ENCODE data around the gene FMN1.

Gene FMN1

DNA sequence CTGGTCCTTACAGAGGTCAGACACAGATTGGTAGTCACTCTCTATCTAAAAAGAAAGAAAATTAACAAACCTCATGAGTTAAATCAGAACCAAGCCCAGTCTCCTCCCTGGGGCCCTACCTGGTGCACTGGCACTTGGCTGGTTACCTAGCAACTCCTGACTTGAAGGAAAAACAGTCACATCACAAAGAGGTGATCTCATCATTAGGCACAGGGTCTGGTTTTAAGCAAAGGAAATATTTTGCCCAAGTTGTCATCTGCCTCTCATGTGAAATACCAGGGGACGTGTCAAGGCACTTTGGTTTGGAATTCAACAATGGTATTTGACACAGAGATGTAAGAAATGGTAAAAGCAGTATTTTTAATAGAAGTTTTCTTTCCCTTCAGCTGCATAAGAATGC is 47.7 kb upstream of the FMN1 start:
- no peak overlapping the region for H3K27ac ChIP-seq
- no peaks in the 10 kb centered on the region for H3K27me3 ChIP-seq (ENCODE audit: control insufficient read depth, insufficient read depth, low read length)
- no peak for TF ChIP-seq CTCF (IDR thresholded peaks at IDR 0.05)
- no peaks in the 10 kb centered on the region for H3K9me3 ChIP-seq (ENCODE audit: control insufficient read depth, low read length)
- H3K4me1 ChIP-seq = no peaks in the 10 kb centered on the region
- no peak overlapping the region for H3K4me2 ChIP-seq (ENCODE audit: low read length)
- H3K36me3 ChIP-seq (ENCODE audit: control insufficient read depth, insufficient read depth, low read length) = no peaks in the 10 kb centered on the region
- no peak overlapping the region for H3K9ac ChIP-seq
- no peak overlapping the region for H3K4me3 ChIP-seq (ENCODE audit: low read depth, low read length)
- no peak overlapping the region for H2AFZ ChIP-seq
- H3K79me2 ChIP-seq = no peaks in the 10 kb centered on the region

DNA sequence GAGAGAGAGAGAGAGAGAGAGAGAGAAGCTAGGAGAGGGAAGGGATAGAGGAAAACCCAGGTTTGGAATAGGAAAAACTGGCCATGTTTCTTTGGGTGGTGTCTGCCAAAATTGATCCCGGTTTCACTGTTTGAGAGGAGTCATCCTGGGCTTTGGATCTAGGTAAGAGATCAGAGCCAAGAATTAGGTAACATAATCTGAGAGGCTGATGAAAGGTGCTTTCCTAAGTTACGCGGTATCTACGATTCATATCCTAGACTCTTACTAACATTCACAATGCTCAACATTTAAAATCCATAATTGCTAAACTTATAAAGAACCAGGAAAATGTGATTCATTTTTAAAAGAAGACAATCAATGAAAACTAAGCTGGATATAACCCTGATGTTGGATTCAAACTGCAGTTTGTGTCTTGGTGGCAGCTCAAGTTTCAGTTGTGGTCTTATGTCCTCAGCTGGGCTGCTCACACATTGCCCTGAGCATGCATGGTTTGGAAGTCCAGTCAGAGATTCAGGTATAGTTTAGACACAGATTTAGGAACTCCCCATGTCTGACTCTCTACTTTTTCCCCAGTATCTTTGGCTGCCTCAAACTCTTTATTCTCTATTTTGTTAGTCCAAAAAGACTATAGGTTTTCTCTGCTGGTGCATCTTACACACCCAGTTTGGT is 42.5 kb upstream of the FMN1 start:
- Histone ChIP-seq H3K4me1 (no peaks in the 10 kb centered on the region), H3K9ac (no peak overlapping the region), H3K36me3 (ENCODE audit: control insufficient read depth, insufficient read depth, low read length) (no peaks in the 10 kb centered on the region), H3K27me3 (ENCODE audit: control insufficient read depth, insufficient read depth, low read length) (no peaks in the 10 kb centered on the region), H3K4me2 (ENCODE audit: low read length) (no peak overlapping the region), H2AFZ (no peak overlapping the region), H3K27ac (no peak overlapping the region), H3K9me3 (ENCODE audit: control insufficient read depth, low read length) (no peaks in the 10 kb centered on the region), H3K4me3 (ENCODE audit: low read depth, low read length) (no peak overlapping the region), H3K79me2 (no peaks in the 10 kb centered on the region)
- TF ChIP-seq CTCF (IDR thresholded peaks at IDR 0.05) = no peak

- Histone ChIP-seq H3K4me1 (no peaks in the 10 kb centered on the region), H3K4me2 (ENCODE audit: low read length) (no peak overlapping the region), H3K79me2 (no peaks in the 10 kb centered on the region), H3K27ac (no peak overlapping the region), H3K9me3 (ENCODE audit: control insufficient read depth, low read length) (no peaks in the 10 kb centered on the region), H3K27me3 (ENCODE audit: control insufficient read depth, insufficient read depth, low read length) (no peaks in the 10 kb centered on the region), H2AFZ (no peak overlapping the region), H3K4me3 (ENCODE audit: low read depth, low read length) (no peak overlapping the region), H3K9ac (no peak overlapping the region), H3K36me3 (ENCODE audit: control insufficient read depth, insufficient read depth, low read length) (no peaks in the 10 kb centered on the region)
- TF ChIP-seq CTCF (IDR thresholded peaks at IDR 0.05) = peak; percentile 30
Observed at GRCh38 chr15:33234020-33234461, 39.5 kb upstream of the FMN1 start.

DNA sequence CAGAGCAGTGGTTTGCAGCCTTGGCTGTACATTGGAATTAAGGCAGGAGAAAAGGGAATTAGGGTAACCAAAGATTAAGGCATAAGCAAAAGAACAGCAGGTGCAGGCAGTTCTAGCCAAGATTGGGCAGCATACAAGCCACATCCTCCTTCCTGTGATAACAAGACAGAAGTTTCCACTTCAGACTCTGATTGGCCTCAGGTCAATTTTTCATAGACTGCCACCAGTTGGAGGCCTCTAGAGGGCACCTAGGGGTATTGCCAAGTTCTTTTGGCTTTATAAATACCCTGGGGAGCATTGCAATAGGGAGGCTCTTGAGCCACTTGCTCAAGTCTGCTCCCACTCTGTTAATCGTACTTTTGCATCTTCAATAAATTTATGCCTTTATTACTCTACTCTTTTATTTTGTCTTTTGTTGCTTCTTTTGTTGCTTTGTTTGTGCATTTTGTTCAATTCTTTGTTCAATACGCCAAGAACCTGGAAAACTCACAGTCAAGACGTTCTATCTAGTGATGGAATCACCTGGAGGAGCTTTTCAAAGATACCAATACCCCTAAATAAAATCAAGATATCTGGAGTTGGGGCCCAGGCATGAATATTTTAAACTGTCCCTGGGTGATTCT is 32.2 kb upstream of the FMN1 start:
- H3K9me3 ChIP-seq (ENCODE audit: control insufficient read depth, low read length) = no peaks in the 10 kb centered on the region
- TF ChIP-seq CTCF (IDR thresholded peaks at IDR 0.05) = peak; percentile 42
- no peak overlapping the region for H3K4me3 ChIP-seq (ENCODE audit: low read depth, low read length)
- H3K36me3 ChIP-seq (ENCODE audit: control insufficient read depth, insufficient read depth, low read length) = no peaks in the 10 kb centered on the region
- H2AFZ ChIP-seq = no peak overlapping the region
- no peaks in the 10 kb centered on the region for H3K79me2 ChIP-seq
- H3K27ac ChIP-seq = peak overlapping the region; percentile 56
- H3K4me2 ChIP-seq (ENCODE audit: low read length) = peak overlapping the region; percentile 37
- peaks cover 5% of the 10 kb centered on the region for H3K4me1 ChIP-seq
- H3K9ac ChIP-seq = no peak overlapping the region
- H3K27me3 ChIP-seq (ENCODE audit: control insufficient read depth, insufficient read depth, low read length) = no peaks in the 10 kb centered on the region

GRCh38 chr15:33218071-33218491 is 23.6 kb upstream of the FMN1 start:
- Histone ChIP-seq H3K9ac (no peak overlapping the region), H3K4me1 (no peaks in the 10 kb centered on the region), H2AFZ (no peak overlapping the region), H3K79me2 (no peaks in the 10 kb centered on the region), H3K4me2 (ENCODE audit: low read length) (no peak overlapping the region), H3K27ac (no peak overlapping the region), H3K27me3 (ENCODE audit: control insufficient read depth, insufficient read depth, low read length) (no peaks in the 10 kb centered on the region), H3K36me3 (ENCODE audit: control insufficient read depth, insufficient read depth, low read length) (no peaks in the 10 kb centered on the region), H3K9me3 (ENCODE audit: control insufficient read depth, low read length) (no peaks in the 10 kb centered on the region), H3K4me3 (ENCODE audit: low read depth, low read length) (no peak overlapping the region)
- no peak for TF ChIP-seq CTCF (IDR thresholded peaks at IDR 0.05)

Measured in parathyroid adenoma (tissue), 2 donors.